ENCODE results near the gene TRANK1. TPM values are rescaled to one million over a fixed set of nuclear protein-coding genes. Genes with fewer than 3 reads are reported as not detected.
"Not testable (repeated sequence)": the region's sequence is repeated elsewhere in the genome, so short reads cannot be mapped to it uniquely, and the experiment has no call there.

TRANK1 gene
- total RNA-seq, 4 donors from 2014 or later, result 7.3 to 9.6 (median 8.2) TPM

- TF ChIP-seq, protein P1, sequence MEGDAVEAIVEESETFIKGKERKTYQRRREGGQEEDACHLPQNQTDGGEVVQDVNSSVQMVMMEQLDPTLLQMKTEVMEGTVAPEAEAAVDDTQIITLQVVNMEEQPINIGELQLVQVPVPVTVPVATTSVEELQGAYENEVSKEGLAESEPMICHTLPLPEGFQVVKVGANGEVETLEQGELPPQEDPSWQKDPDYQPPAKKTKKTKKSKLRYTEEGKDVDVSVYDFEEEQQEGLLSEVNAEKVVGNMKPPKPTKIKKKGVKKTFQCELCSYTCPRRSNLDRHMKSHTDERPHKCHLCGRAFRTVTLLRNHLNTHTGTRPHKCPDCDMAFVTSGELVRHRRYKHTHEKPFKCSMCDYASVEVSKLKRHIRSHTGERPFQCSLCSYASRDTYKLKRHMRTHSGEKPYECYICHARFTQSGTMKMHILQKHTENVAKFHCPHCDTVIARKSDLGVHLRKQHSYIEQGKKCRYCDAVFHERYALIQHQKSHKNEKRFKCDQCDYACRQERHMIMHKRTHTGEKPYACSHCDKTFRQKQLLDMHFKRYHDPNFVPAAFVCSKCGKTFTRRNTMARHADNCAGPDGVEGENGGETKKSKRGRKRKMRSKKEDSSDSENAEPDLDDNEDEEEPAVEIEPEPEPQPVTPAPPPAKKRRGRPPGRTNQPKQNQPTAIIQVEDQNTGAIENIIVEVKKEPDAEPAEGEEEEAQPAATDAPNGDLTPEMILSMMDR (IDR thresholded peaks at IDR 0.05), result no peak
- TF ChIP-seq POLR2A (IDR thresholded peaks at IDR 0.05; ENCODE audit: low read depth), result no peak
- no peak for TF ChIP-seq POLR2AphosphoS5 (IDR thresholded peaks at IDR 0.05)
- no peak for TF ChIP-seq EP300 (IDR thresholded peaks at IDR 0.05)
- no peaks in the 10 kb centered on the region for H3K36me3 ChIP-seq
- peaks cover 0 to 8% (median 6%) of the 10 kb centered on the region in 4 donors for H3K4me1 ChIP-seq
- H3K27ac ChIP-seq (replicated peaks in 1 of 4), result no peak overlapping the region
- H3K27me3 ChIP-seq, result no peaks in the 10 kb centered on the region
- no peak for DNase-seq (ENCODE audit: extremely low spot score)
- no peaks in the 10 kb centered on the region for H3K9me3 ChIP-seq
- H3K4me3 ChIP-seq, result no peak overlapping the region
- intact Hi-C loops (cut with DNase I), result loop anchor here (5.0 kb wide), 1 partner anchor 222 kb away; no protein-coding TSS in a partner anchor
Observed at GRCh38 chr3:36954452-36955134, 9.7 kb upstream of the TRANK1 start.

GRCh38 chr3:36947814-36948213, 3.0 kb upstream of the TRANK1 start:
- intact Hi-C loops (cut with DNase I), result not testable (repeated sequence)

GRCh38 chr3:36945333-36945980, 603 bp upstream of the TRANK1 start:
- 82% methylated on average over 21 of the region's 28 CpGs for WGBS
- intact Hi-C loops (cut with DNase I), result no loop called here

More at GRCh38 chr3:36947814-36948213, 3.0 kb upstream of the TRANK1 start:
- H3K27ac ChIP-seq (replicated peaks in 1 of 4); DNase-seq (ENCODE audit: extremely low spot score); H3K36me3 ChIP-seq; H3K4me3 ChIP-seq; H3K27me3 ChIP-seq: not testable (repeated sequence)
- H3K4me1 ChIP-seq, result peaks cover 5 to 29% (median 15%) of the 10 kb centered on the region in 4 donors
- WGBS, result 89% methylated on average over 5 of the region's 5 CpGs
- peaks cover 0 to 18% (median 7%) of the 10 kb centered on the region in 4 donors for H3K9me3 ChIP-seq

GRCh38 chr3:36944012-36944640, 728 bp downstream of the TRANK1 start:
- peaks cover 5 to 41% (median 27%) of the 10 kb centered on the region in 4 donors for H3K4me1 ChIP-seq
- TF ChIP-seq POLR2AphosphoS5 (IDR thresholded peaks at IDR 0.05) (peak in 1 of 2 donors; percentile 37), EP300 (IDR thresholded peaks at IDR 0.05) (no peak)
- no peaks in the 10 kb centered on the region for H3K27me3 ChIP-seq
- peaks cover 0 to 18% (median 7%) of the 10 kb centered on the region in 4 donors for H3K9me3 ChIP-seq
- H3K36me3 ChIP-seq, result no peaks in the 10 kb centered on the region
- peak overlapping the region; percentile 68 to 80 (median 78) for H3K27ac ChIP-seq (replicated peaks in 1 of 4)
- intact Hi-C loops (cut with DNase I), result no loop called here
- peak overlapping the region; percentile 66 to 91 (median 80) for H3K4me3 ChIP-seq
- 4% methylated on average over 14 of the region's 56 CpGs for WGBS
- no peak for DNase-seq (ENCODE audit: extremely low spot score)

More at GRCh38 chr3:36945333-36945980, 603 bp upstream of the TRANK1 start:
- H3K27me3 ChIP-seq, result no peaks in the 10 kb centered on the region
- H3K4me1 ChIP-seq, result peaks cover 5 to 41% (median 27%) of the 10 kb centered on the region in 4 donors
- H3K27ac ChIP-seq (replicated peaks in 1 of 4), result peak overlapping the region in 3 of 4 donors; percentile 78 to 80 (median 79)
- peaks cover 0 to 18% (median 7%) of the 10 kb centered on the region in 4 donors for H3K9me3 ChIP-seq
- H3K4me3 ChIP-seq, result peak overlapping the region; percentile 66 to 91 (median 80)
- no peak for DNase-seq (ENCODE audit: extremely low spot score)
- H3K36me3 ChIP-seq, result no peaks in the 10 kb centered on the region
- TF ChIP-seq EP300 (IDR thresholded peaks at IDR 0.05) (no peak), POLR2A (IDR thresholded peaks at IDR 0.05; ENCODE audit: low read depth) (no peak), POLR2AphosphoS5 (IDR thresholded peaks at IDR 0.05) (no peak)
- TF ChIP-seq, protein P1 (IDR thresholded peaks at IDR 0.05), result no peak

DNA sequence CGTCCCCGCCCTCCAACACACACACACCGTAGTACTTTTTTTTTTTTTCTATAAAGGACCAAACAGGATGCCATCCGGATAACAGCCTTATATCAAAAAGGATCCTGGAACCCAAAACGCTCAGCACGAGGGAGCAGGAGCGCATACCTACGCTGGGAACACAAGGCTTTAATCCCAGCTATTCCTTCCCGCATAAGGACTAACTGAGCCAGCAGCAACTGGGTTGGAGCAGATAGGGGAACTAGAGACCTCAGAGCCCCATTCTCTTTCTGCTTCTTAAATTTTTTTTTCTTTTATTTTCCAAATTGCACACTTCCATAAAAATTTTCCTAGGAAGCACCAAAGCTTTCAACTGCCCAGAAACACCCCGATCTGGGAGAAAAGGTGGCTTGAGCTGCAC, 1.3 kb downstream of the TRANK1 start:
- DNase-seq (ENCODE audit: extremely low spot score), result no peak
- intact Hi-C loops (cut with DNase I), result no loop called here
- no peaks in the 10 kb centered on the region for H3K36me3 ChIP-seq
- H3K27me3 ChIP-seq, result no peaks in the 10 kb centered on the region
- 28% methylated on average over 10 of the region's 10 CpGs for WGBS
- H3K4me1 ChIP-seq, result peaks cover 5 to 41% (median 27%) of the 10 kb centered on the region in 4 donors
- TF ChIP-seq, protein P1 (IDR thresholded peaks at IDR 0.05), result no peak
- TF ChIP-seq EP300 (IDR thresholded peaks at IDR 0.05) (no peak), POLR2AphosphoS5 (IDR thresholded peaks at IDR 0.05) (no peak), POLR2A (IDR thresholded peaks at IDR 0.05; ENCODE audit: low read depth) (no peak)
- H3K27ac ChIP-seq (replicated peaks in 1 of 4), result peak overlapping the region; percentile 68 to 80 (median 78)
- peak overlapping the region; percentile 66 to 91 (median 80) for H3K4me3 ChIP-seq
- peaks cover 0 to 15% (median 7%) of the 10 kb centered on the region in 4 donors for H3K9me3 ChIP-seq

Measured in esophagus muscularis mucosa (tissue), 4 donors.